Pons (tissue), 1 donor: ENCODE data around the gene CA5A.
A peak's percentile ranks its signal among the peaks of the same experiment; 100 is the strongest.

Source experiments
- DNase-seq: peaks from one replicate; pipeline ENCODE4 v3.0.0-alpha.2; 2016; ENCODE audit warnings: low spot score

Gene CA5A

GRCh38 chr16:87963400-87963799, 27.1 kb upstream of the CA5A start:
- no peak for DNase-seq

DNA sequence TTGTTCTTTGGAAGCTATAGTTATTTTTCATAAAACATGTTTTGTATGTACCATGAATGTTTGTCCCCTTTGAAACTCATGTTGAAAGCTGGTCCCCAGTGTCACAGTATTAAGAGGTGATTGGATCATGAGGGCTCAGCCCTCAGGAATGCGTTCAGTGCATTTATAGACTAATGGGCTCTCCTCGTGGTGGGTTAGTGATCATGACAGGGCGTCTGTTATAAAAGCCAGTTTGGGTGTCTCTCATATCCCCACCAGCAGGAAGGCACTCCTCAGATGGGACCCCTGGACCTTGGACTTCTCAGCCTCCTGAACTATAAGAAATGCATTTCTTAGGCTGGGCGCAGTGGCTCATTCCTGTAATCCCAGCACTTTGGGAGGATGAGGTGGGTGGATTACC, 25.3 kb upstream of the CA5A start:
- DNase-seq: no peak

DNA sequence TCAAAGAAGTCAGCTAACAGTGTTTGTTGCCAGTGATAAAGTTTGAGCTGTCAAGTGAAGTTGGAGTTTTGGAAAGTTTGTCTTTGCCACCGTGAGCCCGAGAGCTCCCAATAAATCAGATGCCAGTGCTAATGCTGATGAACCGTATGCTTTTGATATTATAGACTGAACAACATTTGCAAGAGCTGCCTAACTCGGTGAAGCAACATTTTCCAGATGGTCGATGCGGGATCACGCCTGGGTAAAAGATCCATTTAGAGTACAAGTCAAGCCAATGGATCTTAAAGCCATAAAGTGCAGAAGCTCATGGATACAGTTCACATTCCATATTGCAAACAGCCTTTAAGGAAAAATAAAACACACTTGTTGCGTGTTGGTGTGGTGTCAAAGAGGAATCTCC, 24.5 kb upstream of the CA5A start:
- no peak for DNase-seq

DNA sequence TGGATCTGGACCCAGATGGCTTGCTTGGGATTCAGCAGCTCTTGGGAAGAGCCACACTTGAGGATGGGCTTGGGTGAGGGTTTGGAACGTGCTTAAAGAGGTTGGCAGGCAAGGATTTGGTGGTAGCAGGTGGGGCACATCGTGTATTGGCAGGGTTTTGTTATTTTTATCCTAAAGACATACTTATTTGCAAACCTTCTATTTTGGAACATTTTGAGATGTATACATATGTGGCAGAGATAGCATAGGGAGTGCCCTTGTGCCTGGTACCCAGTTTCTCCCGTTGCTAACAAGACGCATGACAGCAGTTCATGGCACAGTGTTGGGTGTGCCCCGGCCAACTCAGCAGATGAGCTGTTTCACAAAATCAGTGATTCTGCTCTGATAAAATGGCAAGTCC, 24.0 kb upstream of the CA5A start:
- no peak for DNase-seq

GRCh38 chr16:87959391-87959990, 23.2 kb upstream of the CA5A start:
- no peak for DNase-seq

GRCh38 chr16:87958632-87959031, 22.3 kb upstream of the CA5A start:
- no peak for DNase-seq

DNA sequence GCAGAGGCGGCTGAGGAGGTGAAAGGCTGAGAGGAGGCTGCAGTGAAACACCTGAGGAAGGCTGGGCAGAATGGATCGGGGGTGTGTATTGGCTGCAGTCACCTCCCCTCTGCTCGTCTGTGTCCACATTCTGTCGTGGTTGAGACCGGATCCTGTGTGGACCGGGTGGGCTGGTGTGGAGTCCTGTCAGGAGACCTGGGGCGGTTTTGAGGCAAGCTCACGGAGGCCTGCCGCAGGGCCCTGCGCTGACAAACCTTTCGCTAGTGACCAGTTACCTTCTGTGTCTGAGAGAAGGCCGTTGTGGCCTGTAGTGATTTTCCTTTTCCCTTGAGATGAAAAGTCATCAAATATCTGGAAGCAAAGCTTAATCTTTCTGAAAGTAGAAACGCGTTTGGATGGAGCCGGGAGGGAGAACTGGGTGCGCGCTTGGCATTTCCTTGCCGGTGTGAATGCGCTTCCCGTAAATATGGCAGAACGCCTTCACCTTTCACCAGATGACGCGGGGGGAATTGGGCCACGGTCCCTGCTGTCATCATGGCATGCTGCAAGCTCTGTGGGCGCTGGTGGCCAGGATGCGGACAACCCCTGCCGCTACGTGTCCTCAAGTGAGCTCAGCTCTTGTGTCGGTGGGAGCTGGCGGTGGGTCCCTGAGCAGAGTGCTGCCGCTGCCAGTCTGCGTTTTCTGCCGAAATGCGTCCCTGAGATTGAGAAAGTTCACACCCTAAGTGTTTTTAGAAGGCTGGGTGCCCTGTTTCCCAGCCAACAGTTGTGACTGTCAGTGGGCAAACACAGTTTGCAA, 21.2 kb upstream of the CA5A start:
- no peak for DNase-seq

DNA sequence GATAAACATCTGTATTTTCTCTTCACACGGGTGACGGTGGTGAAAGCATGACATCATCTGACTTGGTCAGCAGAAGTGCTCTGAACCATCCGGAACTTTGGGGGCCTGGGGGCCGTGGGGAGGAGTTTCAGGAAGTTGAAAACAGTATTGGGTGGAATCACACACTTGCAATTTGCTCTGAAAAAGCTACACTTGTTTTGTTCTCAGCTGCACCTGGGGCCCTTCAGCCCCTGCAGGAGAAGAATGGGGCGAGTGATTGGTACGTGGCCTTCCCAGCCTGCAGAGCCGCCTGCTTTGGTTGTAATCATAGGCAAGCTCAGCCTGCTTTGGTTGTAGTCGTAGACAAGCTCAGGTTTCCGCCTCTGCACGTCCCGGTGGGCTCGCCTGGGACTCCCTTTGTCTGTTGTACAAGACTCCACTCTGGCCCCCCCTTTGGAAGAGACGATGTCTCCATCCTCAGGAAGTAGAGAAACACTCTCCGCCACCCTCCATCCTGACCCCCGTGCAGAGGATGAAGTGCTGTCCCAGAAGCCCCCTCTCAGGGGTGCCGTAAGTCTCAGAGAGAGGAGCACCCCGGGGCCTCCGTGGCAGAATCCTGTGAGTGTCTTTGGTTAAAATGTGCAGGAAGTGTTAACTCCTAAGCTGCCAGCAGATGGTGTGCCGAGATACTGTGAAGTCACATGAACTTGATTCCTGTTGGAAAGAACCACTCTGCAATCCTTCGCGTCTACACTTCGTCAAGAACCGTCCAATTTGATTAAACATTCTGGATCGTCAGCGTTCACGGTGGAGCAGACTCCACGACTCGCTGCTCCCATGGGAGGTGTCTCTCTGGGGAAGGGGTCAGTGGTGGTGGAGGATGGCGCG, 20.3 kb upstream of the CA5A start:
- no peak for DNase-seq

GRCh38 chr16:87956098-87956364, 19.7 kb upstream of the CA5A start:
- DNase-seq: no peak

- no peak for DNase-seq
These were observed 19.2 kb upstream of the CA5A start for GRCh38 chr16:87955302-87956097.

DNA sequence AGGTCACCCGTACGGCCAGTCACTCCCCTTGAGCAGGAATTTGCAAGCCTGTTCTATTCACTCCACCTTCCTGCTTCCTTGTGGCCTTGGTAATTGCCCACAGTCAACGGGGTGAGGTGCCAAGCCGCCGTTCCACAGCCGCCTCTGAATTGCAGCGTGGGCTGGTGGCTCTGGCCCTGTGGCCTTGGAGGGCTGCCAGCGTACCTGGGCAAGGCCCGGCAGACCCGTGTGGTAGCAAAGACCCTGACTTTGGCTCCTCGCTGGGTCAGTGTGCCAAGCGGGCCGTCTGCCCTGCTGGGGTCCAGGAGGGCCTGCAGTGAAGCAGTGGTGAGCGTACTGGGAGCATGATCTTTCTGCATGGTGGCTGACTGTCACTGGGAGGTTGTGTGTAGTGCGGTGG, 18.5 kb upstream of the CA5A start:
- DNase-seq: no peak

- DNase-seq: no peak
These were observed 18.0 kb upstream of the CA5A start for GRCh38 chr16:87954361-87954760.

- no peak for DNase-seq
These were observed 17.2 kb upstream of the CA5A start for GRCh38 chr16:87953308-87954215.

- DNase-seq: no peak
These were observed 16.4 kb upstream of the CA5A start for GRCh38 chr16:87952751-87953150.

- DNase-seq: no peak
These were observed 15.5 kb upstream of the CA5A start for GRCh38 chr16:87951552-87952538.

DNA sequence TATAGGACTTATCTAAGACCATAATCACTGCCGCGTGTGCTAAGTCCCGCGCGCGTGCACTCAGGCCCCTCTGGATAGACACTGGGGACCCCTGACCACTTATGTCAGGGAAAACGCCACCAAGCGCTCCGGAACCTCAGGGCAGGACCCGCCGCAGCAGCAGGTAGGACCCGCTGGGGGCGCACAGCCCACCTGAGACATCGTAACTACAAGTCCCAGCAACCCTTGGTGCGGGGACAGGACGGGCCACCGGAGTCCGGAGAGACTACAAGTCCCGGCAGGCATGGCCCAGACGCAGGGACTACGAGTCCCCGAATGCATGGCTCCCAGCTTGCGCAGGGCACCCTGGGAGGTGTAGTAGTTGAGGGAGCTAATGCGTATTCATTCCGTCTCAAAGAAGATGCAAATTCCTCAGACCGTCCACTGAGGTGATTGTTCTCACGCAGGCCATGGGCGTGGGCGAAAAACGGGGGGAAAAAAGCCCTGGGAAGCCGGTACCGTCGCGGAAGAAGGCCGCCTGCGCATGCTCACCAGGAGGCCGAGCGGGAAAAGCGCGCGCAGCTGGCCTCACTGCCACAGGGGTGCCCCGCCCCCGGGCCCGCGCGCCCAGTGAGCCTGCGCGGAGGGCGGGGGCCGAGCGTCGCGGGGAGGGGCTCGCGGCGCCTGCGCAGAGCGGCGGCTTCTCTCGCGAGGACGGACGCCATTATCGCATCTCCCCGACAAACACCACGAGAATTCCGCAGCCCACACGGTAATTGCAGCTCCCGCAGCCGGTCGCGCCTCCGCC, 14.6 kb upstream of the CA5A start, which contains the start of gene BANP:
BANP (plus strand) TSS at position 670 of the 787 bp plus-strand sequence. CDS start 23,682 bp downstream, outside the sequence.
- DNase-seq: peak; percentile 99

GRCh38 chr16:87949071-87949744, 12.9 kb upstream of the CA5A start:
- DNase-seq: no peak

- DNase-seq: no peak
These were observed 12.4 kb upstream of the CA5A start for GRCh38 chr16:87948735-87949070.

DNA sequence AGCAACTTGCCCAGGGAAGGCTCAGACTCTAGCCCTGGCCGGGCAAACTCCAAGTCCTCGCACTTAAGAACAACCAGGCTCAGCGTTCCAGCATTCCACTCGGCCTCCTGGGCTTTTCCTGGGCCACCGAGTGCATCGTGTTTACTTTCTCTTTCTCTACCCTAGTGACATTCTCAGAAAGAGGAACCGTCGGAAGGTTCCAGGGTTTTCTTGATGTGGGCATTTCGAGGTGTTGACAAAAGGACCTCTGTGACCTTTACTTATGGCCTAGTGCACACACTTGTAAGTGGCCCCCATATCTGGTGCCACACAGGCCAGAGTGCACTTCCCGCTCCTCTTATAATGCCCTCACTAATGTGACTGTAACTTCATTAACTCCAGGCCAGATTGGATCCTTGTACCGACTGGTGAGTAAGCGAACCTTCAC, 11.8 kb upstream of the CA5A start:
- peak; percentile 75 for DNase-seq
